ENCODE results near the gene WDFY4. TPM values are rescaled to one million over a fixed set of nuclear protein-coding genes. Genes with fewer than 3 reads are reported as not detected.

WDFY4 gene
- polyA plus RNA-seq, 4 donors, result under 0.01 to 3.2 (median 0.88) TPM

DNA sequence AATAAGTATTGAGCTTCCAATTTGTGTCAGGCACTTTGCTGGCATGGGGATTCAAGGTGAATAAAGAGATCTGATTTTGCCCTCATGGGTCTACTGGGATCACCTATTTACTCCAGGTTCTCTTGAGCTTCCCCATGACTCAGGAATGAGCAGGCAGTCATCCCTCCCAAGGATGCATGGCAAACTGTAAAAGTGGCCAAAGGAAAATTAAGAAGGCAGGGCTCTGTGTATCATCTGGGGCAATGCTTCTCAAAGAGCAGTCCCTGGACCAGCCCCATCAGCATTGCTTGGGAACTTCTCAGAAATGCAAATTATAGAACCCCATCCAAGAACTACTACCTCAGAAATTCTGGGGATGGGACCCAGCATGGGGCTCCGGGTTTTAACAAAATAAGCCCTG lies 48.7 kb downstream of the WDFY4 start:
- FAIRE-seq, result no peak
- H3K27ac ChIP-seq (ENCODE audit: low read depth in 1 of 3, low read length in 2 of 3), result no peak overlapping the region
- H3K4me3 ChIP-seq (ENCODE audit: low read depth in 1 of 3, low read length in 3 of 3), result no peak overlapping the region
- no peaks in the 10 kb centered on the region for H3K27me3 ChIP-seq (ENCODE audit: control insufficient read depth in 3 of 3, insufficient read depth in 3 of 3, low read length in 3 of 3)
- H3K36me3 ChIP-seq (ENCODE audit: control insufficient read depth in 3 of 3, insufficient read depth in 2 of 3, low read depth in 1 of 3, low read length in 3 of 3), result no peaks in the 10 kb centered on the region
- no peaks in the 10 kb centered on the region for H3K4me1 ChIP-seq (ENCODE audit: control insufficient read depth in 3 of 3, insufficient read depth in 2 of 3, low read depth in 1 of 3, low read length in 2 of 3)
- H3K9me3 ChIP-seq (ENCODE audit: control insufficient read depth in 2 of 2, insufficient read depth in 1 of 2, low read depth in 1 of 2, low read length in 1 of 2), result no peaks in the 10 kb centered on the region
- no peak for DNase-seq
- 61 to 74% (median 68%) methylated on average over 1 of the region's 1 CpG for WGBS, 3 donors

DNA sequence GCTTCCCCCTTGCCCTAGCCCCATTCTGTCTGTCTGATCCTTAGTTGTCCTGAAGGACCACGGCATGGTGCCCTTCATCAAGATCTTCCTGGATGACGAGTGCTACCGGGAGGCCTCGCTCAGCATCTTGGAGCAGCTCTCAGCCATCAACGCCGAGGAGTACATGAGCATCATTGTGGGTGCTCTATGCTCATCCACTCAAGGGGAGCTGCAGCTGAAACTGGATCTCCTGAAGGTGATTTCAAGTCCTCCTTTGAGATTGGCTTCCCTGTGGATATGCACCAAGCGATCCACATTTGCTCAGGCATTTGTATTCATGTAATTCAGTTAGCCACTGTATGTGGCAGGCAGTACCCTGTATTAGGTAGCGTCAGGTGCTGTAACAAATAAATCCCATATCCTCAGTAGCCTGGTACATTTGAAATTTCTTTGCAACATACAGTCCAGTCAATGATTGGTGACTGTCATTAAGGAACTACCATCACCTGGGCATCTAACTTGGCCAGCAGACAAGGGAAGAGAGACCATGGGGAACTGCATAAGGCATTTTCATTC lies 51.2 kb downstream of the WDFY4 start:
- Histone ChIP-seq H3K36me3 (ENCODE audit: control insufficient read depth in 3 of 3, insufficient read depth in 2 of 3, low read depth in 1 of 3, low read length in 3 of 3) (no peaks in the 10 kb centered on the region), H3K27ac (ENCODE audit: low read depth in 1 of 3, low read length in 2 of 3) (no peak overlapping the region), H3K4me1 (ENCODE audit: control insufficient read depth in 3 of 3, insufficient read depth in 2 of 3, low read depth in 1 of 3, low read length in 2 of 3) (no peaks in the 10 kb centered on the region), H3K4me3 (ENCODE audit: low read depth in 1 of 3, low read length in 3 of 3) (no peak overlapping the region), H3K27me3 (ENCODE audit: control insufficient read depth in 3 of 3, insufficient read depth in 3 of 3, low read length in 3 of 3) (no peaks in the 10 kb centered on the region), H3K9me3 (ENCODE audit: control insufficient read depth in 2 of 2, insufficient read depth in 1 of 2, low read depth in 1 of 2, low read length in 1 of 2) (no peaks in the 10 kb centered on the region)
- FAIRE-seq (no peak), DNase-seq (no peak)
- 78 to 95% (median 93%) methylated on average over 8 of the region's 8 CpGs for WGBS, 3 donors

DNA sequence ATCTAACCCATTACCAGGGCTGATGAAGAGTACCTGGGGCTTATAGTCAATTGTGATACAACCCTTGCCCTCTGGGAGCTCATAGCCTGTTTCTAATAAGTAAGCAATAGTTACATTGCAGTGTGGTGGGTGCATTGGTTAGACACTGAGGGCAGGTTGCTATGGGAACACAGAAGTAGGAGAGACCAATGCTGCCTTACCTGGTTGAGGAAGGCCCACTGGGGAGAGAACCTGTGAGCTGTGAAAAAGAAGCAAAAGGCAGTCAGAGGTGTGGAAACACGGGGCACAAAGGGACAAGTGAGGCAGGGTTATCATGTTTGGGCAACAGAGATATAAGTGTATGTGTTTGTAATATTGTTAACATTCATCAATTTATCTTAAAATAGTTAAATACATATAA lies 51.9 kb downstream of the WDFY4 start:
- DNase-seq, result no peak
- no peak overlapping the region for H3K4me3 ChIP-seq (ENCODE audit: low read depth in 1 of 3, low read length in 3 of 3)
- no peaks in the 10 kb centered on the region for H3K9me3 ChIP-seq (ENCODE audit: control insufficient read depth in 2 of 2, insufficient read depth in 1 of 2, low read depth in 1 of 2, low read length in 1 of 2)
- no peak overlapping the region for H3K27ac ChIP-seq (ENCODE audit: low read depth in 1 of 3, low read length in 2 of 3)
- no peaks in the 10 kb centered on the region for H3K36me3 ChIP-seq (ENCODE audit: control insufficient read depth in 3 of 3, insufficient read depth in 2 of 3, low read depth in 1 of 3, low read length in 3 of 3)
- no peaks in the 10 kb centered on the region for H3K27me3 ChIP-seq (ENCODE audit: control insufficient read depth in 3 of 3, insufficient read depth in 3 of 3, low read length in 3 of 3)
- no peak for FAIRE-seq
- H3K4me1 ChIP-seq (ENCODE audit: control insufficient read depth in 3 of 3, insufficient read depth in 2 of 3, low read depth in 1 of 3, low read length in 2 of 3), result no peaks in the 10 kb centered on the region
- 0 to 55% (median 13%) methylated on average over 1 of the region's 1 CpG for WGBS, 3 donors

DNA sequence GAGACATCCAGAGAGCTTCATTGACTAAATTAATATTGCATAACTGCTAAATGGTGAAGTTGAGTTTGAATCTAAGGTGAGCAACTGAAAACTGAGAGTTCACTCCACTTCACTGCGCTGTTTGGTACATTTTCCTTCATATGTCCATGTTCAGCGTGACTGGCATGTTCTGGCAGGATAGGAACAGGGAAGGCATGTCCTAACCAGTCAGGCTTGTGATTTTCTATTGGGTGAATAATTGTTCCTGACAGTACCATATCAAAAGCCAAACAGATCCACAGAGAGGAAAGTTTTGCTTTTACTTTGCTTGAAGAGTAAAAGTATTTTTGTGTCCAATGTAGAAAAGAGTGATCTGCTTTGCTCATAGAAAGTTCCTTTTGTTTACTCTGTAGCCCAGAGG lies 53.2 kb downstream of the WDFY4 start:
- H3K36me3 ChIP-seq (ENCODE audit: control insufficient read depth in 3 of 3, insufficient read depth in 2 of 3, low read depth in 1 of 3, low read length in 3 of 3), result no peaks in the 10 kb centered on the region
- H3K9me3 ChIP-seq (ENCODE audit: control insufficient read depth in 2 of 2, insufficient read depth in 1 of 2, low read depth in 1 of 2, low read length in 1 of 2), result no peaks in the 10 kb centered on the region
- 84 to 95% (median 91%) methylated on average over 2 of the region's 2 CpGs for WGBS, 3 donors
- no peak overlapping the region for H3K4me3 ChIP-seq (ENCODE audit: low read depth in 1 of 3, low read length in 3 of 3)
- DNase-seq, result no peak
- no peaks in the 10 kb centered on the region for H3K4me1 ChIP-seq (ENCODE audit: control insufficient read depth in 3 of 3, insufficient read depth in 2 of 3, low read depth in 1 of 3, low read length in 2 of 3)
- no peak for FAIRE-seq
- H3K27me3 ChIP-seq (ENCODE audit: control insufficient read depth in 3 of 3, insufficient read depth in 3 of 3, low read length in 3 of 3), result no peaks in the 10 kb centered on the region
- no peak overlapping the region for H3K27ac ChIP-seq (ENCODE audit: low read depth in 1 of 3, low read length in 2 of 3)

DNA sequence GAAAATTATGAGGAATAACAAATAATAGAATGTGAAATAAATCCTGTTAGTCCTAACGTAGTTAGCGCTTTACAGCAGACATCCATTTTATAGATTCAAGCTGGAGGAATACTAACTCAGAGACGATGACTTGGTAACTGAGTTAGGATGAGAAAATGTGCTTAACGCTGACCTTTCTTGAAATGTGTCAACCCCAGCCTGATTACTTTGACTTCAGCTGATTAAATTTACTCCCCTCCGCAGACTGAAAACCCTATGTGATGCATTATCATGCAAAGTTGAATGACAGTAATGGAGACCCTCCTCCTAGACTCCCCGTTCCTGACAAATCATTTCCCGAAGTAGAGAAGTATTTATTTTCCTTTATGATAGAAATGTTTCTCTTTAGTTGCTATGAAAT lies 54.5 kb downstream of the WDFY4 start:
- 52 to 73% (median 60%) methylated on average over 7 of the region's 7 CpGs for WGBS, 3 donors
- no peaks in the 10 kb centered on the region for H3K9me3 ChIP-seq (ENCODE audit: control insufficient read depth in 2 of 2, insufficient read depth in 1 of 2, low read depth in 1 of 2, low read length in 1 of 2)
- no peaks in the 10 kb centered on the region for H3K27me3 ChIP-seq (ENCODE audit: control insufficient read depth in 3 of 3, insufficient read depth in 3 of 3, low read length in 3 of 3)
- no peaks in the 10 kb centered on the region for H3K36me3 ChIP-seq (ENCODE audit: control insufficient read depth in 3 of 3, insufficient read depth in 2 of 3, low read depth in 1 of 3, low read length in 3 of 3)
- no peak overlapping the region for H3K27ac ChIP-seq (ENCODE audit: low read depth in 1 of 3, low read length in 2 of 3)
- H3K4me3 ChIP-seq (ENCODE audit: low read depth in 1 of 3, low read length in 3 of 3), result no peak overlapping the region
- no peaks in the 10 kb centered on the region for H3K4me1 ChIP-seq (ENCODE audit: control insufficient read depth in 3 of 3, insufficient read depth in 2 of 3, low read depth in 1 of 3, low read length in 2 of 3)
- DNase-seq (no peak), FAIRE-seq (no peak)

DNA sequence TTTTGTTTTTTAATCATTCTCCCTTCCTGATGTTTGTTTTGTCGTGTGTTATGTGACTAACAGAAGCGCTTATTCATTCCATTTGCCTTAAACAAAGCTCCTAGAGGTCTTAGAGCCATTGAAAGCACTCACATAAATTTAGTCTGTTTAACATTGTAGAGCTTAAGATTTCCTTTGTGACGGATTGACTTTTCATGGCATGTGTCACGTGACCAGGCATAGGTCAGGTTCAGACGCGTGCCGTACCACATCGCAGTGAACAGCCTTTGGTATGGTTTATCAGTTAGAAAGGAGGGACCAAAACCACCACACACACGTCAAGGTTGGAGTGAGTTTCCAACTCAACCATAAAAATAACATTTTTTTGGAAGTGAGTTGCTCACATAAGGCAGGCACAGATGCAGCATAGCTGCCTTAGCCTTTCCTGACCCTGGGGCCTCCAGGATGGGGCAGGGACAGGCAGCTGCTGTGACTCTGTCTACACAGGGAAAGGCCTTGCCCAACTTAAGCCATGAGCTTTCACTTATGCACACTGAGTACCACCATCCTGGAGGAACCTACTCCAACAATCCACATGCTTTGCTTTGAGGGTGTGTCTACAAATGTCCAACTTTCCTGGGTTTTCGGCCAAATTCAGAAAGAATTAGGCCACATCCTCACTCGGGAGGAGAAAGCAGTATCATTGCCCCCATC lies 55.5 kb downstream of the WDFY4 start:
- no peak for DNase-seq
- no peaks in the 10 kb centered on the region for H3K27me3 ChIP-seq (ENCODE audit: control insufficient read depth in 3 of 3, insufficient read depth in 3 of 3, low read length in 3 of 3)
- no peaks in the 10 kb centered on the region for H3K36me3 ChIP-seq (ENCODE audit: control insufficient read depth in 3 of 3, insufficient read depth in 2 of 3, low read depth in 1 of 3, low read length in 3 of 3)
- H3K4me1 ChIP-seq (ENCODE audit: control insufficient read depth in 3 of 3, insufficient read depth in 2 of 3, low read depth in 1 of 3, low read length in 2 of 3), result no peaks in the 10 kb centered on the region
- no peak for FAIRE-seq
- no peak overlapping the region for H3K27ac ChIP-seq (ENCODE audit: low read depth in 1 of 3, low read length in 2 of 3)
- H3K4me3 ChIP-seq (ENCODE audit: low read depth in 1 of 3, low read length in 3 of 3), result no peak overlapping the region
- H3K9me3 ChIP-seq (ENCODE audit: control insufficient read depth in 2 of 2, insufficient read depth in 1 of 2, low read depth in 1 of 2, low read length in 1 of 2), result no peaks in the 10 kb centered on the region
- WGBS, 3 donors, result 70 to 83% (median 77%) methylated on average over 11 of the region's 11 CpGs

DNA sequence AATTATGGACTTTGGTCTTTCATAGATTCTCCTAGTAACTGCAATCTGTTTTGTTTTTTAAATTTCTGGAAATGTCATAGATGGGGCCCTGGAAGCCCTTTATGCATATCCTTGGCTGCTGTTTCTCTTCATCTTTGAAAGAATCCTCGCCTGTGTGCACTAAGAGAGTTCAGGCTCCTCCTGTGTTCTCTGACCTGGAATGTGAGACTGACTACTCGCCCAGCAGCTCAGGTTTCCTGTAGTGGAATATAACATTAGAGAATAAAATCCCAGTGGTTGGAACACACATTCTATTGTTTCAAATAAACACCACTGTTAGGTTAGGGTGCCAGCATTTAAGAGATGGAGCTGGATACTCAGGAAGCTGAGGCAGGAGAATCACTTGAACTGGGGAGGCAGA lies 56.3 kb downstream of the WDFY4 start:
- Histone ChIP-seq H3K36me3 (ENCODE audit: control insufficient read depth in 3 of 3, insufficient read depth in 2 of 3, low read depth in 1 of 3, low read length in 3 of 3) (no peaks in the 10 kb centered on the region), H3K4me1 (ENCODE audit: control insufficient read depth in 3 of 3, insufficient read depth in 2 of 3, low read depth in 1 of 3, low read length in 2 of 3) (no peaks in the 10 kb centered on the region), H3K27ac (ENCODE audit: low read depth in 1 of 3, low read length in 2 of 3) (no peak overlapping the region), H3K27me3 (ENCODE audit: control insufficient read depth in 3 of 3, insufficient read depth in 3 of 3, low read length in 3 of 3) (no peaks in the 10 kb centered on the region), H3K9me3 (ENCODE audit: control insufficient read depth in 2 of 2, insufficient read depth in 1 of 2, low read depth in 1 of 2, low read length in 1 of 2) (no peaks in the 10 kb centered on the region), H3K4me3 (ENCODE audit: low read depth in 1 of 3, low read length in 3 of 3) (no peak overlapping the region)
- FAIRE-seq, result no peak
- DNase-seq, result no peak
- WGBS, 3 donors, result 63 to 78% (median 72%) methylated on average over 2 of the region's 2 CpGs

DNA sequence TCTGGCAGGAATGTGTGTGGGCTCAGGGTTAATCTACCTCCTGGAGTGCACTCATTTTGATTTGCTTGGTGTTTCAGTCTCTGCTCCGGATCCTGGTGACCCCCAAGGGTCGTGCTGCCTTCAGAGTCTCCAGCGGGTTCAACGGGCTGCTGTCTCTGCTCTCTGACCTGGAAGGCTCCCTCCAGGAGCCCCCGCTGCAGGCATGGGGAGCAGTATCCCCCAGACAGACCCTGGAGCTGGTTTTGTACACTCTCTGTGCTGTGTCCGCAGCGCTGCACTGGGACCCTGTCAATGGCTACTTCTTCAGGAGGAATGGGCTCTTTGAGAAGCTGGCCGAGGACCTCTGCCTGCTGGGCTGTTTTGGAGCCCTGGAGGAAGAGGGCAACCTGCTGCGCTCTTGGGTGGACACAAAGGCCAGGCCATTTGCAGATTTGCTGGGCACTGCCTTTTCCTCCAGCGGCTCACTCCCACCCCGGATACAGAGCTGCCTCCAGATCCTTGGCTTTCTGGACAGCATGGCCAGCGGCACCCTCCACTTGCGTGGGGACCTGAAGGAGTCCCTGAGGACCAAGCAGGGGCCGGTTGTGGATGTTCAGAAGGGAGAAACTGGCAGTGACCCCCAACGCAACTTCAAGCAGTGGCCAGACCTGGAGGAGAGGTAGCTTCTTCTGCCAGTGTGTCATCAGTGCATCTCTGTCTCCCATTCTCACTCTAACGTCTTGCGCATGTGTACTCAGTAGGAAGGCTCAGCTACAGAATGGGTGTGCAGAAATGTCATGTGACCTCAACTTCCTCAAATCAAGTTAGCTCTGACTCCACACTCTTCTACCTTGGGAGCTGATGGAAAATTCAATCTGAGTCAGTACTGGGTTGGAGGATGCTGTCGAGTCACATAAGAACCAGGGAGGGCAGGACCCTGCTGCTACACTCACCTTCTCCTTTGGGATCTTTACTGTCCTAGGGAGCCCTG lies 58.5 kb downstream of the WDFY4 start:
- H3K36me3 ChIP-seq (ENCODE audit: control insufficient read depth in 3 of 3, insufficient read depth in 2 of 3, low read depth in 1 of 3, low read length in 3 of 3), result no peaks in the 10 kb centered on the region
- H3K27me3 ChIP-seq (ENCODE audit: control insufficient read depth in 3 of 3, insufficient read depth in 3 of 3, low read length in 3 of 3), result no peaks in the 10 kb centered on the region
- 87 to 92% (median 88%) methylated on average over 18 of the region's 18 CpGs for WGBS, 3 donors
- DNase-seq (no peak), FAIRE-seq (no peak)
- H3K27ac ChIP-seq (ENCODE audit: low read depth in 1 of 3, low read length in 2 of 3), result no peak overlapping the region
- no peaks in the 10 kb centered on the region for H3K4me1 ChIP-seq (ENCODE audit: control insufficient read depth in 3 of 3, insufficient read depth in 2 of 3, low read depth in 1 of 3, low read length in 2 of 3)
- no peak overlapping the region for H3K4me3 ChIP-seq (ENCODE audit: low read depth in 1 of 3, low read length in 3 of 3)
- H3K9me3 ChIP-seq (ENCODE audit: control insufficient read depth in 2 of 2, insufficient read depth in 1 of 2, low read depth in 1 of 2, low read length in 1 of 2), result no peaks in the 10 kb centered on the region
